OCI-LY1 (cell line): Measurements from ENCODE around the gene RNF207.
A peak's percentile ranks its signal among the peaks of the same experiment; 100 is the strongest.

Source experiments
- H2AFZ ChIP-seq: fragments of 200-600 bp; sonication (generic), shearing (Covaris generic); 2 replicates; pipeline ENCODE4 v1.6.0; 2014; ENCODE audit warnings: antibody characterized with exemption, mild to moderate bottlenecking, low read length
- H3F3A ChIP-seq: fragments of 200-600 bp; sonication (generic), shearing (Covaris generic); 2 replicates; pipeline ENCODE4 v1.6.0; 2014; ENCODE audit warnings: mild to moderate bottlenecking, antibody characterized with exemption, low read length, moderate library complexity; ENCODE audit not compliant: insufficient read depth
- H3K27ac ChIP-seq: fragments of 200-600 bp; sonication (generic); 2 replicates; pipeline ENCODE4 v1.5.1; 2014; ENCODE audit warnings: low read length, mixed run types, mild to moderate bottlenecking, low read depth; ENCODE audit not compliant: poor library complexity, severe bottlenecking
- H3K27me3 ChIP-seq: fragments of 200-600 bp; sonication (generic); 2 replicates; pipeline ENCODE4 v1.6.0; 2014; ENCODE audit warnings: antibody characterized with exemption, mild to moderate bottlenecking, low read length, moderate library complexity; ENCODE audit not compliant: insufficient read depth
- H3K36me3 ChIP-seq: fragments of 200-600 bp; sonication (generic); 2 replicates; pipeline ENCODE4 v1.6.1; 2014; ENCODE audit warnings: mild to moderate bottlenecking, antibody characterized with exemption, low read length, moderate library complexity, mixed read lengths; ENCODE audit not compliant: insufficient read depth
- H3K4me1 ChIP-seq: fragments of 200-600 bp; sonication (generic); 2 replicates; pipeline ENCODE4 v1.5.1; 2014; ENCODE audit warnings: mild to moderate bottlenecking, low read length, moderate library complexity; ENCODE audit not compliant: insufficient read depth, severe bottlenecking
- H3K4me2 ChIP-seq: fragments of 200-600 bp; sonication (generic), shearing (Covaris generic); 2 replicates; pipeline ENCODE4 v1.6.1; 2014; ENCODE audit warnings: low read length
- H3K4me3 ChIP-seq: fragments of 200-600 bp; sonication (generic); 2 replicates; pipeline ENCODE4 v1.5.1; 2014; ENCODE audit warnings: low read length, low read depth, mild to moderate bottlenecking, mixed read lengths; ENCODE audit not compliant: poor library complexity, severe bottlenecking
- H3K79me2 ChIP-seq: fragments of 200-600 bp; shearing (Covaris generic); 2 replicates; pipeline ENCODE4 v1.6.1; 2016; ENCODE audit warnings: mixed run types, low read length, mixed read lengths; ENCODE audit not compliant: insufficient read depth
- H3K9ac ChIP-seq: fragments of 200-600 bp; sonication (generic), shearing (Covaris generic); 2 replicates; pipeline ENCODE4 v1.6.1; 2014; ENCODE audit warnings: mild to moderate bottlenecking, low read length, mixed read lengths
- H3K9me2 ChIP-seq: fragments of 200-600 bp; sonication (generic), shearing (Covaris generic); 2 replicates; pipeline ENCODE4 v1.6.1; 2014; ENCODE audit warnings: low read depth, mild to moderate bottlenecking, low read length, mixed read lengths
- H3K9me3 ChIP-seq: fragments of 200-600 bp; shearing (Covaris generic); 2 replicates; pipeline ENCODE4 v1.6.1; 2014; ENCODE audit warnings: low read length, mixed read lengths
- H4K20me1 ChIP-seq: fragments of 200-600 bp; sonication (generic), shearing (Covaris generic); 2 replicates; pipeline ENCODE4 v1.6.0; 2016; ENCODE audit warnings: mild to moderate bottlenecking, low read length; ENCODE audit not compliant: insufficient read depth
- CTCF ChIP-seq: fragments of 200-600 bp; sonication (generic), shearing (Covaris generic); IDR thresholded peaks from 2 replicates; pipeline ENCODE4 v1.5.1; 2017; ENCODE audit warnings: mild to moderate bottlenecking, antibody characterized with exemption, low read length, moderate library complexity, mixed read lengths
- EZH2 ChIP-seq: fragments of 200-600 bp; sonication (generic), shearing (Covaris generic); IDR thresholded peaks from 2 replicates; pipeline ENCODE4 v1.8.0; 2017; ENCODE audit warnings: borderline replicate concordance, mixed run types, mild to moderate bottlenecking, antibody characterized with exemption, low read length, moderate library complexity, mixed read lengths

The RNF207 gene

DNA sequence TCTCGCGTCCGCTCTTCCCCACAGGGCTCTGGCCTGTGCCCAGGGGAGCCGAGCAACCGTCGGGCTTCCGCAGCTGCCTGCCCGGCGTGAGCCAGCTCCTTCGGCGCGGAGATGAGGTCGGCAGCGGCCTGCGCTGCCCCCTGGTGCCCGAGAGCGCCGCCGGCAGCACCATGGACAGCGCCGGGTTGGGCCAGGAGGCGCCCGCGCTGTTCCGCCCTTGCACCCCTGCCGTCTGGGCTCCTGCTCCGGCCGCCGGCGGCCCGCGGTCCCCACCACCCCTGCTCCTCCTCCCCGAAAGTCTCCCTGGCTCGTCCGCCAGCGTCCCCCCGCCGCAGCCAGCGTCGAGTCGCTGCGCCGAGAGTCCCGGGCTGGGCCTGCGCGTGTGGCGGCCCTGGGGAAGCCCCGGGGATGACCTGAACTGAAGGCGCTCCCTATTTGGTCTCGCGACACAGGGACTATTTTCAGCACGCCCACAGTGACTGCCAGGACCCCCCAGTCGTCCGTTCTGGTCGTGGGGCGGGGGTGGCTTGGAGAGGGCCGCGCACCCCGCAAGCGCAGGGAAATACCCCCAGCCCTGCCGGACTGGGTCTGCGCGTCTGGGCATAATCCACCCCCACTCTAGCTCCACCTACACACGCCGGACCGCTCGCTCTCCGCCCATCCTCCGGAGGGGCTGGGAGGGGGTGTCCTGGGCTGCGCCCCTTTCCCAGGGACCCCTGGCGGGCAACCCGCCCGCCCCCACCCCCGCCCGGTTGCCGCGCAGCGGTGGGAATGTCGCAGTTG, 39.4 kb downstream of the RNF207 start:
- Histone ChIP-seq H3K27me3 (peaks cover 18% of the 10 kb centered on the region; the same call in 1 of the 2 replicates), H2AFZ (no peak overlapping the region), H3K9me3 (no peaks in the 10 kb centered on the region), H3K27ac (no peak overlapping the region), H3K9me2 (no peaks in the 10 kb centered on the region), H3K79me2 (no peaks in the 10 kb centered on the region), H3K4me3 (peak overlapping the region; percentile 43), H3K9ac (no peak overlapping the region), H3K36me3 (no peaks in the 10 kb centered on the region), H3K4me2 (peak overlapping the region; percentile 47), H4K20me1 (no peaks in the 10 kb centered on the region), H3K4me1 (peaks cover 10% of the 10 kb centered on the region), H3F3A (no peaks in the 10 kb centered on the region)
- TF ChIP-seq EZH2 (no peak), CTCF (peak; percentile 69)

- H4K20me1 ChIP-seq = no peaks in the 10 kb centered on the region
- no peak overlapping the region for H3K27ac ChIP-seq
- peaks cover 10% of the 10 kb centered on the region for H3K4me1 ChIP-seq
- H3K4me2 ChIP-seq = peak overlapping the region; percentile 47
- H2AFZ ChIP-seq = no peak overlapping the region
- H3K4me3 ChIP-seq = peak overlapping the region; percentile 43
- H3K36me3 ChIP-seq = no peaks in the 10 kb centered on the region
- no peaks in the 10 kb centered on the region for H3F3A ChIP-seq
- no peak overlapping the region for H3K9ac ChIP-seq
- H3K27me3 ChIP-seq = peaks cover 18% of the 10 kb centered on the region; the same call in 1 of the 2 replicates
- no peaks in the 10 kb centered on the region for H3K79me2 ChIP-seq
- no peaks in the 10 kb centered on the region for H3K9me2 ChIP-seq
- no peak for TF ChIP-seq CTCF
- TF ChIP-seq EZH2 = no peak
- no peaks in the 10 kb centered on the region for H3K9me3 ChIP-seq
Measured at GRCh38 chr1:6245869-6246496, 40.1 kb downstream of the RNF207 start.

GRCh38 chr1:6246497-6247467, 40.9 kb downstream of the RNF207 start:
- no peaks in the 10 kb centered on the region for H3K9me2 ChIP-seq
- H3K4me1 ChIP-seq = peaks cover 10% of the 10 kb centered on the region
- no peak overlapping the region for H2AFZ ChIP-seq
- H3K4me3 ChIP-seq = no peak overlapping the region
- no peaks in the 10 kb centered on the region for H3K9me3 ChIP-seq
- TF ChIP-seq EZH2 (no peak), CTCF (peak; percentile 87)
- H4K20me1 ChIP-seq = no peaks in the 10 kb centered on the region
- no peaks in the 10 kb centered on the region for H3K36me3 ChIP-seq
- H3K79me2 ChIP-seq = no peaks in the 10 kb centered on the region
- H3K4me2 ChIP-seq = no peak overlapping the region
- H3K27ac ChIP-seq = no peak overlapping the region
- H3K9ac ChIP-seq = no peak overlapping the region
- H3F3A ChIP-seq = no peaks in the 10 kb centered on the region
- H3K27me3 ChIP-seq = 0 out of 2 replicates have a peak, but pooled peaks cover 13% of the 10 kb centered on the region
